HCT116 (cell line): Measurements from ENCODE around the gene RNU6-9.

ENCODE experiments used
- ATF3 ChIP-seq: IDR thresholded peaks from 2 replicates; pipeline ENCODE4 v1.6.1; 2012
- CEBPB ChIP-seq: IDR thresholded peaks from 2 replicates; pipeline ENCODE4 v1.6.1; 2012; ENCODE audit warnings: low read depth
- EZH2 ChIP-seq: fragments of 200-600 bp; sonication (generic); IDR thresholded peaks from 2 replicates; pipeline ENCODE4 v1.6.1; 2017; ENCODE audit warnings: antibody characterized with exemption, mixed run types
- EZH2phosphoT487 ChIP-seq: fragments of 200-600 bp; IDR thresholded peaks from 2 replicates; pipeline ENCODE4 v1.6.1; 2018; ENCODE audit warnings: antibody characterized with exemption, borderline replicate concordance
- JUND ChIP-seq: IDR thresholded peaks from 2 replicates; pipeline ENCODE4 v1.6.1; 2012
- POLR2A ChIP-seq: IDR thresholded peaks from 2 replicates; pipeline ENCODE4 v1.7.0; 2011; ENCODE audit warnings: borderline replicate concordance; ENCODE audit not compliant: insufficient read depth, insufficient read length; ENCODE audit errors: extremely low read depth
- SP1 ChIP-seq: IDR thresholded peaks from 2 replicates; pipeline ENCODE4 v1.6.1; 2012; ENCODE audit warnings: low read depth
- YY1 ChIP-seq: IDR thresholded peaks from 2 replicates; pipeline ENCODE4 v1.6.1; 2011; ENCODE audit warnings: low read length, low read depth, moderate library complexity, mild to moderate bottlenecking; ENCODE audit not compliant: insufficient replicate concordance; ENCODE audit errors: extremely low read depth
- ZNF274 ChIP-seq: fragments of 200-500 bp; sonication (Bioruptor generic); IDR thresholded peaks from 2 replicates; pipeline ENCODE4 v1.6.1; 2014; ENCODE audit warnings: mild to moderate bottlenecking, low read depth, low read length, inconsistent platforms
- TF ChIP-seq, protein P1 (sequence below), 3 experiments: fragments of 200-600 bp in 1 of 3; sonication (generic) in 1 of 3; IDR thresholded peaks in 2 of 3; conservative IDR thresholded peaks in 1 of 3; 2 replicates each; pipeline ENCODE4 v1.5.1; 2012 to 2017; ENCODE audit warnings: low read depth in 2 of 3, low read length in 2 of 3, antibody characterized with exemption in 1 of 3, borderline replicate concordance in 1 of 3, control low read depth in 1 of 3, mild to moderate bottlenecking in 1 of 3, mixed read lengths in 1 of 3, mixed run types in 1 of 3, moderate library complexity in 1 of 3; ENCODE audit not compliant: insufficient read depth in 1 of 3

- no peak for TF ChIP-seq EZH2
- TF ChIP-seq, protein P1, sequence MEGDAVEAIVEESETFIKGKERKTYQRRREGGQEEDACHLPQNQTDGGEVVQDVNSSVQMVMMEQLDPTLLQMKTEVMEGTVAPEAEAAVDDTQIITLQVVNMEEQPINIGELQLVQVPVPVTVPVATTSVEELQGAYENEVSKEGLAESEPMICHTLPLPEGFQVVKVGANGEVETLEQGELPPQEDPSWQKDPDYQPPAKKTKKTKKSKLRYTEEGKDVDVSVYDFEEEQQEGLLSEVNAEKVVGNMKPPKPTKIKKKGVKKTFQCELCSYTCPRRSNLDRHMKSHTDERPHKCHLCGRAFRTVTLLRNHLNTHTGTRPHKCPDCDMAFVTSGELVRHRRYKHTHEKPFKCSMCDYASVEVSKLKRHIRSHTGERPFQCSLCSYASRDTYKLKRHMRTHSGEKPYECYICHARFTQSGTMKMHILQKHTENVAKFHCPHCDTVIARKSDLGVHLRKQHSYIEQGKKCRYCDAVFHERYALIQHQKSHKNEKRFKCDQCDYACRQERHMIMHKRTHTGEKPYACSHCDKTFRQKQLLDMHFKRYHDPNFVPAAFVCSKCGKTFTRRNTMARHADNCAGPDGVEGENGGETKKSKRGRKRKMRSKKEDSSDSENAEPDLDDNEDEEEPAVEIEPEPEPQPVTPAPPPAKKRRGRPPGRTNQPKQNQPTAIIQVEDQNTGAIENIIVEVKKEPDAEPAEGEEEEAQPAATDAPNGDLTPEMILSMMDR (IDR thresholded peaks at IDR 0.05 in 2 of 3, conservative IDR thresholded peaks at IDR 0.05 in 1 of 3; ENCODE audit: borderline replicate concordance in 1 of 3, insufficient read depth in 1 of 3, low read depth in 2 of 3, low read length in 2 of 3), result no peak
- TF ChIP-seq YY1, result no peak
- no peak for TF ChIP-seq EZH2phosphoT487
- TF ChIP-seq CEBPB, result no peak
- no peak for TF ChIP-seq POLR2A
- no peak for TF ChIP-seq JUND
- TF ChIP-seq ATF3, result no peak
- no peak for TF ChIP-seq ZNF274
- TF ChIP-seq SP1, result no peak
Measured at GRCh38 chr19:896434-896833, 3.1 kb downstream of the RNU6-9 start.
